Activated CD4-positive, alpha-beta memory T cell treated with anti-CD3 and anti-CD28 coated beads, Interleukin-2, amount 10 ng/mL, durations not matched to agents 7 days and 5 days (primary cell): Measurements from ENCODE around the gene AMPD2. TPM values are rescaled to one million over a fixed set of nuclear protein-coding genes. Genes with fewer than 3 reads are reported as not detected.
"Not testable (repeated sequence)": the region's sequence is repeated elsewhere in the genome, so short reads cannot be mapped to it uniquely, and the experiment has no call there.

Source experiments
- CTCF ChIA-PET: fragments of 350-600 bp; sonication (Branson Sonifier 250); formaldehyde crosslinking; loops from one replicate; lab custom pipeline; 2021; ENCODE audit warnings: antibody characterized with exemption, inconsistent platforms; lab: Charles Lee
- POLR2A ChIA-PET: fragments of 350-600 bp; sonication (Branson Sonifier 250); formaldehyde crosslinking; loops from one replicate; lab custom pipeline; 2021; ENCODE audit warnings: antibody characterized with exemption; lab: Charles Lee
- DNase-seq: peaks from one replicate; pipeline ENCODE4 v3.0.0-alpha.2; 2020
- H3K27ac Mint-ChIP-seq: one replicate; pipeline ENCODE4 v1.8.0; 2021; ENCODE audit warnings: mild to moderate bottlenecking, mixed read lengths
- H3K27me3 Mint-ChIP-seq: one replicate; pipeline ENCODE4 v1.8.0; 2021; ENCODE audit warnings: mixed read lengths
- H3K36me3 Mint-ChIP-seq: one replicate; pipeline ENCODE4 v1.8.0; 2021; ENCODE audit warnings: low read depth, mixed read lengths
- H3K4me1 Mint-ChIP-seq: one replicate; pipeline ENCODE4 v1.8.0; 2021; ENCODE audit warnings: mixed read lengths
- H3K4me3 Mint-ChIP-seq: one replicate; pipeline ENCODE4 v1.8.0; 2021; ENCODE audit warnings: mild to moderate bottlenecking, mixed read lengths
- H3K9me3 Mint-ChIP-seq: one replicate; pipeline ENCODE4 v1.8.0; 2021; ENCODE audit warnings: mixed read lengths
- total RNA-seq, 2 experiments: library from RNA; stranded (reverse); gene quantifications; one replicate each; pipeline ENCODE4 v1.2.3, GENCODE V29; 2021

The AMPD2 gene
- total RNA-seq, 2 experiments from 2014 or later = 110 to 122 TPM

DNA sequence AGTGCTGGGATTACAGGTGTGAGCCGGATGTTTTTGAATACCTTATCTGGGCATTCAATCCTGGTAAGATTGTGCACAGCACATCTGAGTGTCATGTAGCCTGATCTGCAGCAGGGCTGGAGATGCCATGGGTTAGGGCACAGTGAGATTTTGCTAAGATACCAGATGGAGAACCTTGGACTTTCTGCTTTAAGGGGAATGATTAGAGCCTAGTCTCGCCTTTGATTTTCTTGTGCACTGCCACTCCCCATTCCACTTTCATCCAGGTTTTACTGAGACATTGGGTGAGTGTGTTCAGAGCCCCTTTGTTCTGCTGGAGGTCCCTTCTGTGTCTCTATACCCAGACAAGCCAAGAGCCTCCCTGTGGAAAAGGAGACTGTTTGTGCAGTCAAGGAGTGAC, 54.2 kb downstream of the AMPD2 start:
- CTCF ChIA-PET, DNase-seq, H3K27ac Mint-ChIP-seq, POLR2A ChIA-PET, H3K9me3 Mint-ChIP-seq, H3K36me3 Mint-ChIP-seq, H3K4me3 Mint-ChIP-seq, H3K27me3 Mint-ChIP-seq: not testable (repeated sequence)
- peaks cover 19% of the 10 kb centered on the region for H3K4me1 Mint-ChIP-seq

DNA sequence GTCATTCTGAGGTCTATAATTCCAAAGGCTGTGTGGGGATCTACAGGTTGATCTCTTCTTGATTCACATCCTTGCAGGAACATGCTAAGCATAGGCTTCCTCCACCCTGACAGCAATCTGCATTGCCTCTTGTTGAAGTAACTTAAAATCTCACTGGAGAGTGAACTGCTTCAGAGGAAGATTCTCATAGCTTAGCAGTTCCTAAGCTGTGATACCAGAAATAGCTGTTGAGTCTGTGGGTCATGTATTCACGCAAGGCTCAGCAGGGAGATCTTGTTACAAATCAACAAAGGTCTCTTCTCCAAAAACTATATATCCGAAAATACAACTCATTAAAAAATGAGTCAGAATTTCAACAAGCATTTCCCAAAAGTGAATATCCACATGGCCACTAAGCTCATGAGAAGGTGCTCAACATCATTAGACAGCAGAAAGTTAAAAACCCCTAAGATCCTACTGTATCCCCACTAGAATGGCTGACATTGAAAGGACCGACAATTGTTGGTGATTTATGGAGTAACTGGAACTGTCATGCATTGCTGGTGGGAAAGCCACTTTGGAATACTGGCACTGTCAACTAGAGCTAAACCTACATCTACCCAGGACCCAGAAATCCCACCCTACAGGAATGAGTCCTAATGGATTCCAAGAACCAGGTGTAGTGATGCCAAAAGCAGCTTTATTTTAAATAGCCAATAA, 57.2 kb downstream of the AMPD2 start:
- H3K4me3 Mint-ChIP-seq, H3K36me3 Mint-ChIP-seq, POLR2A ChIA-PET, H3K27ac Mint-ChIP-seq, H3K4me1 Mint-ChIP-seq, DNase-seq, CTCF ChIA-PET, H3K9me3 Mint-ChIP-seq, H3K27me3 Mint-ChIP-seq: not testable (repeated sequence)

DNA sequence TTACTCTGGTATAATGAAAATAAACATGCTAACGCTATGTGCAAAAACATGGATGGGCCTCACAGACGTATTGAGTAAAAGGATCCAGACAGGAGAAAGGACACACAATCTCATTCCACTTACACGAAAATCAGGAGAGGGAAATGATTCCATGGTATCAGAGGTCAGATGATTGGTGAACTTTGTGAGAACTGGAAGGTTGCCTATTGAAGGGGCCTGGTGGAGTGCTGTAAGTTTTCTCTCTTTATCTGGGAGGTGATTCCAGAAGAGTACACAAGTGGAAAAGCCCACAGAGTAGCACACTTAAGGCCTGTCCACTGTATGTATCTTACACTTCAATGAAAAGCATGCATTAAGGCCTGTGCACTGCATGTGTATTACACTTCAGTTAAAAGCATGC, 57.8 kb downstream of the AMPD2 start:
- H3K4me3 Mint-ChIP-seq = no peak overlapping the region
- ChIA-PET CTCF (no interaction called here), POLR2A (no interaction called here)
- H3K27me3 Mint-ChIP-seq = no peaks in the 10 kb centered on the region
- DNase-seq = no peak
- H3K4me1 Mint-ChIP-seq = no peaks in the 10 kb centered on the region
- no peaks in the 10 kb centered on the region for H3K9me3 Mint-ChIP-seq
- no peak overlapping the region for H3K27ac Mint-ChIP-seq
- H3K36me3 Mint-ChIP-seq = no peaks in the 10 kb centered on the region

GRCh38 chr1:109678637-109679036, 59.0 kb downstream of the AMPD2 start:
- H3K36me3 Mint-ChIP-seq, DNase-seq, H3K9me3 Mint-ChIP-seq, CTCF ChIA-PET, H3K4me1 Mint-ChIP-seq, H3K27me3 Mint-ChIP-seq, POLR2A ChIA-PET, H3K4me3 Mint-ChIP-seq, H3K27ac Mint-ChIP-seq: not testable (repeated sequence)

Other genes starting within 250 kb of the AMPD2 start
- 1 to 10 TPM; 3.2 to 4.5 TPM for gene SORT1, start 221.9 kb upstream of the AMPD2 start, total RNA-seq
- gene PSMA5, start 193.4 kb upstream of the AMPD2 start, total RNA-seq = 100 to 1,000 TPM; 170 to 189 TPM
- not detected for gene SYPL2, start 153.3 kb upstream of the AMPD2 start, total RNA-seq
- 1 to 10 TPM; 7.0 to 7.6 TPM for gene ATXN7L2, start 135.9 kb upstream of the AMPD2 start, total RNA-seq
- 10 to 100 TPM; 19.5 to 21.4 TPM for gene CYB561D1, start 125.7 kb upstream of the AMPD2 start, total RNA-seq
- gene AMIGO1, start 110.1 kb upstream of the AMPD2 start, total RNA-seq = 1 to 10 TPM; 1.2 to 1.3 TPM
- under 1 TPM in 1 of 2 experiments, not detected in 1; 0.53 TPM for gene GPR61, start 80.0 kb upstream of the AMPD2 start, total RNA-seq
- gene GNAI3, start 71.2 kb upstream of the AMPD2 start, total RNA-seq = 1 to 10 TPM; 9.4 to 9.6 TPM
- not detected for gene GNAT2, start 221 bp upstream of the AMPD2 start, total RNA-seq
- 10 to 100 TPM; 10.4 to 14.3 TPM for gene GSTM4, start 36.3 kb downstream of the AMPD2 start, total RNA-seq
- gene GSTM2, start 48.2 kb downstream of the AMPD2 start, total RNA-seq = 10 to 100 TPM; 15.9 to 17.6 TPM
- not detected for gene GSTM1, start 68.0 kb downstream of the AMPD2 start, total RNA-seq
- gene GSTM5, start 92.4 kb downstream of the AMPD2 start, total RNA-seq = not detected
- gene GSTM3, start 121.2 kb downstream of the AMPD2 start, total RNA-seq = under 1 TPM; 0.23 to 0.95 TPM
- not detected for gene EPS8L3, start 144.1 kb downstream of the AMPD2 start, total RNA-seq